ENCODE results near the gene SCRG1.

GRCh38 chr4:173443121-173443520, 44.2 kb upstream of the SCRG1 start:
- TF ChIP-seq PATZ1 (tag by site-specific recombination; IDR thresholded peaks at IDR 0.05): no peak
- TF ChIP-seq CTCF (tag by site-specific recombination; IDR thresholded peaks at IDR 0.05): no peak
- no peak for TF ChIP-seq KLF10 (tag by site-specific recombination; IDR thresholded peaks at IDR 0.05)
- no peak for TF ChIP-seq ZNF23 (tag by site-specific recombination; IDR thresholded peaks at IDR 0.05; ENCODE audit: borderline replicate concordance)

Data from HEK293 (cell line).